Endothelial cell of umbilical vein (primary cell): Measurements from ENCODE around the gene NAPA. TPM values are rescaled to one million over a fixed set of nuclear protein-coding genes. Genes with fewer than 3 reads are reported as not detected.

Experiments used
- BruUV-seq: library from RNA; stranded (reverse); fragments of 400-500 nt; replicated peaks from 2 replicates; lab custom pipeline; 2021; lab: Mats Ljungman, UMichigan
- CTCF ChIA-PET: fragments of 300-600, 350-600 bp; sonication (Branson Sonifier 250); formaldehyde crosslinking; loops from one replicate; lab custom pipeline; 2021; ENCODE audit warnings: antibody characterized with exemption, inconsistent platforms; lab: Charles Lee
- POLR2A ChIA-PET: fragments of 300-600, 350-600 bp; sonication (Branson Sonifier 250); formaldehyde crosslinking; loops from one replicate; lab custom pipeline; 2021; ENCODE audit warnings: antibody characterized with exemption, inconsistent platforms; lab: Charles Lee
- DNase-seq: peaks from one replicate; pipeline ENCODE4 v3.0.0-alpha.2; 2011; ENCODE audit warnings: low read depth, low spot score
- FAIRE-seq: peaks from 2 replicates; lab custom pipeline; 2011; peaks lifted over from hg19 to GRCh38; lab: Jason Lieb, UNC
- H2AFZ ChIP-seq: 2 replicates; pipeline ENCODE4 v1.6.0; 2012; ENCODE audit warnings: low read depth, low read length, control low read depth, inconsistent platforms
- H3K27ac ChIP-seq: 2 replicates; pipeline ENCODE4 v1.5.1; 2011; ENCODE audit warnings: low read depth, mild to moderate bottlenecking, control low read depth, low read length, moderate library complexity; ENCODE audit not compliant: insufficient read depth
- H3K27me3 ChIP-seq, 2 experiments: 2 replicates each; pipeline versions ENCODE4 v1.6.0 to v1.6.1; 2011; ENCODE audit warnings: low read length in 2 of 2, mixed read lengths in 1 of 2; ENCODE audit not compliant: control insufficient read depth in 2 of 2, insufficient read depth in 2 of 2
- H3K36me3 ChIP-seq, 2 experiments: 2 replicates in 1 of 2; 3 replicates in 1 of 2; pipeline ENCODE4 v1.5.1; 2011; ENCODE audit warnings: low read length in 2 of 2, mild to moderate bottlenecking in 1 of 2, moderate library complexity in 1 of 2; ENCODE audit not compliant: control insufficient read depth in 2 of 2, insufficient read depth in 2 of 2; ENCODE audit errors: extremely low read depth in 1 of 2
- H3K4me1 ChIP-seq: 3 replicates; pipeline ENCODE4 v1.5.1; 2011; ENCODE audit warnings: mild to moderate bottlenecking, low read length; ENCODE audit not compliant: control insufficient read depth, insufficient read depth; ENCODE audit errors: extremely low read depth
- H3K4me2 ChIP-seq: 2 replicates; pipeline ENCODE4 v1.6.1; 2011; ENCODE audit warnings: low read length, control low read depth, mixed read lengths; ENCODE audit not compliant: insufficient read depth
- H3K4me3 ChIP-seq, 3 experiments: fragments of 200-600 bp in 1 of 3; sonication (generic), shearing (Covaris generic) in 1 of 3; replicated peaks in 1 of 3; 2 replicates each; pipeline ENCODE4 v1.5.1; 2011 to 2016; ENCODE audit warnings: control low read depth in 3 of 3, low read length in 3 of 3, mild to moderate bottlenecking in 2 of 3, inconsistent platforms in 1 of 3, low read depth in 1 of 3, moderate library complexity in 1 of 3; ENCODE audit not compliant: insufficient read depth in 1 of 3
- H3K79me2 ChIP-seq: 2 replicates; pipeline ENCODE4 v1.6.0; 2012; ENCODE audit warnings: low read length, inconsistent platforms; ENCODE audit not compliant: control insufficient read depth, insufficient read depth
- H3K9ac ChIP-seq: replicated peaks from 2 replicates; pipeline ENCODE3; 2011; ENCODE audit warnings: low read length, control low read depth; ENCODE audit not compliant: insufficient read depth; ENCODE audit errors: extremely low read depth
- H3K9me1 ChIP-seq: replicated peaks from 3 replicates; pipeline ENCODE4 v1.6.0; 2011; ENCODE audit warnings: mild to moderate bottlenecking, low read length; ENCODE audit not compliant: control insufficient read depth, insufficient read depth; ENCODE audit errors: extremely low read depth
- H3K9me3 ChIP-seq: replicated peaks from 2 replicates; pipeline ENCODE4 v1.5.1; 2012; ENCODE audit warnings: low read length, inconsistent platforms; ENCODE audit not compliant: control insufficient read depth, insufficient read depth
- H4K20me1 ChIP-seq: replicated peaks from 2 replicates; pipeline ENCODE3; 2011; ENCODE audit warnings: mild to moderate bottlenecking, low read length; ENCODE audit not compliant: control insufficient read depth, insufficient read depth; ENCODE audit errors: extremely low read depth
- EZH2 ChIP-seq: IDR thresholded peaks from 2 replicates; pipeline ENCODE4 v1.6.1; 2012; ENCODE audit warnings: borderline replicate concordance, low read depth, mild to moderate bottlenecking, moderate library complexity, low read length, inconsistent platforms; ENCODE audit not compliant: severe bottlenecking
- FOS ChIP-seq: IDR thresholded peaks from 2 replicates; pipeline ENCODE4 v1.6.1; 2011; ENCODE audit warnings: mild to moderate bottlenecking, low read length, moderate library complexity, borderline replicate concordance; ENCODE audit not compliant: insufficient read depth
- GATA2 ChIP-seq: IDR thresholded peaks from 2 replicates; pipeline ENCODE4 v1.7.0; 2011; ENCODE audit warnings: low read depth, mild to moderate bottlenecking, moderate library complexity, mixed read lengths, low read length; ENCODE audit not compliant: insufficient read length, insufficient read depth
- JUN ChIP-seq: IDR thresholded peaks from 2 replicates; pipeline ENCODE4 v1.6.1; 2011; ENCODE audit warnings: borderline replicate concordance, low read depth; ENCODE audit not compliant: insufficient read length, insufficient read depth
- MAX ChIP-seq: IDR thresholded peaks from 2 replicates; pipeline ENCODE4 v1.6.1; 2011; ENCODE audit not compliant: insufficient read depth, insufficient read length
- MYC ChIP-seq: IDR thresholded peaks from one replicate; pipeline ENCODE4 v1.6.1; 2011; ENCODE audit warnings: mild to moderate bottlenecking, low read depth, low read length
- POLR2A ChIP-seq: IDR thresholded peaks from 2 replicates; pipeline ENCODE4 v1.6.1; 2012; ENCODE audit warnings: low read depth, mild to moderate bottlenecking, control low read depth, low read length
- POLR2AphosphoS5 ChIP-seq: IDR thresholded peaks from 2 replicates; pipeline ENCODE4 v1.6.1; 2012; ENCODE audit warnings: low read depth, mild to moderate bottlenecking, control low read depth, low read length, moderate library complexity; ENCODE audit not compliant: insufficient read depth
- dilution Hi-C: fragments of 300-500 bp; cut with MboI; formaldehyde crosslinking; loops from one replicate; pipeline ENCODE4 v1.15.0; 2019; ENCODE audit warnings: low sequenced_read_pairs; ENCODE audit not compliant: extremely low pct_ligation_motif_present
- intact Hi-C: fragments of 100-400 bp; cut with micrococcal nuclease; formaldehyde crosslinking; loops from one replicate; pipeline ENCODE4 v1.10.0; 2022
- polyA plus RNA-seq, 4 experiments: library from polyadenylated mRNA; depleted of rRNA in 3 of 4; stranded (reverse) in 3 of 4; unstranded in 1 of 4; fragments of >200 nt; gene quantifications; 2 replicates each; pipeline versions ENCODE4 v1.2.1 to v1.2.3, GENCODE V29; 2011 to 2012; ENCODE audit warnings: missing spikeins in 1 of 4
- total RNA-seq: library from RNA; stranded (reverse); gene quantifications from 2 replicates; pipeline ENCODE4 v1.2.3, GENCODE V29; 2021
- TF ChIP-seq, protein P1 (sequence below), 2 donors: IDR thresholded peaks; 1 replicate in 1 of 2; 2 replicates in 1 of 2; pipeline ENCODE4 v1.5.1; 2011; ENCODE audit warnings: low read length in 2 of 2, mild to moderate bottlenecking in 2 of 2, moderate library complexity in 2 of 2, control low read depth in 1 of 2, inconsistent platforms in 1 of 2, low read depth in 1 of 2; ENCODE audit not compliant: insufficient read depth in 1 of 2; ENCODE audit errors: extremely low read depth in 1 of 2

Gene NAPA
- total and polyA plus RNA-seq, 2 donors (not counting 3 experiments of a cell fraction or from before 2014, with no cell fraction given): 107 to 154 TPM

DNA sequence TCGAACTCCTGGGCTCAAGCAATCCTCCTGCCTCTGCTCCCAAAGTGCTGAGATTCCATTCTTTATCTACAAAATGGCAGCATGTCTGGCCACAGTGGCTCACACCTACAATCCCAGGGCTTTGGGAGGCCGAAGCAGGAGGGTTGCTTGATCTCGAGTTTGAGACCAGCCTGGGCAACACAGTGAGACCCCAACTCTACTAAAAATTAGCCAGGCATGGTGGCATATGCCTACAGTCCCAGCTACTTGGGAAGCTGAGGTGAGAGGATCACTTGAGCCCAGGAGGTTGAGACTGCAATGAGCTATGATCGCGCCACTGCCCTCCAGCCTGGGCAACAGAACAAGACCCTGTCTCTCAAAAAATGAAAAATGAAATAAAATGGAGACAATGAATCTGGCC lies 6.1 kb downstream of the NAPA start:
- Histone ChIP-seq H3K9ac (no peak overlapping the region), H3K9me1 (no peaks in the 10 kb centered on the region), H3K4me3 (no peak overlapping the region), H3K4me2 (no peak overlapping the region), H4K20me1 (no peaks in the 10 kb centered on the region), H3K79me2 (peaks cover 64% of the 10 kb centered on the region), H3K27me3 (no peaks in the 10 kb centered on the region), H2AFZ (no peak overlapping the region), H3K4me1 (peaks cover 23% of the 10 kb centered on the region), H3K36me3 (peaks cover under 1 to 2% of the 10 kb centered on the region in 2 experiments), H3K27ac (no peak overlapping the region), H3K9me3 (no peaks in the 10 kb centered on the region)
- intact Hi-C loops: no loop called here
- dilution Hi-C loops: no loop called here
- DNase-seq (no peak), FAIRE-seq (no peak)
- POLR2A ChIA-PET: no interaction called here
- CTCF ChIA-PET: interaction anchor here (0.9 kb wide), 1 partner anchor 189 kb away, joined by 3 read pairs; no protein-coding TSS in a partner anchor
- TF ChIP-seq POLR2AphosphoS5 (no peak), GATA2 (no peak), FOS (no peak), MAX (no peak), MYC (no peak)
- no TSS peak for BruUV-seq

- ChIA-PET POLR2A (no interaction called here), CTCF (interaction anchor here (0.9 to 1.2 kb wide), 2 partner anchors 7 to 190 kb away, joined by 3 to 4 read pairs; partner anchors contain the start of gene NAPA)
- H3K9me3 ChIP-seq: no peaks in the 10 kb centered on the region
- H3K4me3 ChIP-seq: no peak overlapping the region
- no peaks in the 10 kb centered on the region for H4K20me1 ChIP-seq
- intact Hi-C loops (no loop called here), dilution Hi-C loops (no loop called here)
- peaks cover 57% of the 10 kb centered on the region for H3K79me2 ChIP-seq
- no TSS peak for BruUV-seq
- no peak for TF ChIP-seq GATA2
- no peak for TF ChIP-seq POLR2AphosphoS5
- TF ChIP-seq MAX: no peak
- TF ChIP-seq POLR2A: no peak
- no peak for TF ChIP-seq JUN
- TF ChIP-seq, protein P1, sequence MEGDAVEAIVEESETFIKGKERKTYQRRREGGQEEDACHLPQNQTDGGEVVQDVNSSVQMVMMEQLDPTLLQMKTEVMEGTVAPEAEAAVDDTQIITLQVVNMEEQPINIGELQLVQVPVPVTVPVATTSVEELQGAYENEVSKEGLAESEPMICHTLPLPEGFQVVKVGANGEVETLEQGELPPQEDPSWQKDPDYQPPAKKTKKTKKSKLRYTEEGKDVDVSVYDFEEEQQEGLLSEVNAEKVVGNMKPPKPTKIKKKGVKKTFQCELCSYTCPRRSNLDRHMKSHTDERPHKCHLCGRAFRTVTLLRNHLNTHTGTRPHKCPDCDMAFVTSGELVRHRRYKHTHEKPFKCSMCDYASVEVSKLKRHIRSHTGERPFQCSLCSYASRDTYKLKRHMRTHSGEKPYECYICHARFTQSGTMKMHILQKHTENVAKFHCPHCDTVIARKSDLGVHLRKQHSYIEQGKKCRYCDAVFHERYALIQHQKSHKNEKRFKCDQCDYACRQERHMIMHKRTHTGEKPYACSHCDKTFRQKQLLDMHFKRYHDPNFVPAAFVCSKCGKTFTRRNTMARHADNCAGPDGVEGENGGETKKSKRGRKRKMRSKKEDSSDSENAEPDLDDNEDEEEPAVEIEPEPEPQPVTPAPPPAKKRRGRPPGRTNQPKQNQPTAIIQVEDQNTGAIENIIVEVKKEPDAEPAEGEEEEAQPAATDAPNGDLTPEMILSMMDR (IDR thresholded peaks at IDR 0.05; ENCODE audit: extremely low read depth in 1 of 2, insufficient read depth in 1 of 2, low read depth in 1 of 2, low read length in 2 of 2): no peak
- TF ChIP-seq EZH2: no peak
- TF ChIP-seq MYC: no peak
- no peak for TF ChIP-seq FOS
- H3K9me1 ChIP-seq: no peaks in the 10 kb centered on the region
- H3K27ac ChIP-seq: no peak overlapping the region
- H3K9ac ChIP-seq: no peak overlapping the region
- peaks cover 2 to 6% of the 10 kb centered on the region in 2 experiments for H3K36me3 ChIP-seq
- no peak for FAIRE-seq
- DNase-seq: no peak
- peaks cover 19% of the 10 kb centered on the region for H3K4me1 ChIP-seq
- H3K4me2 ChIP-seq: no peak overlapping the region
- H2AFZ ChIP-seq: no peak overlapping the region
- no peaks in the 10 kb centered on the region for H3K27me3 ChIP-seq
These were observed 6.8 kb downstream of the NAPA start for GRCh38 chr19:47507924-47508553.
